Naive thymus-derived CD4-positive, alpha-beta T cell (primary cell): ENCODE results near the gene MRPL23. TPM values are rescaled to one million over a fixed set of nuclear protein-coding genes. Genes with fewer than 3 reads are reported as not detected.
A peak's percentile ranks its signal among the peaks of the same experiment; 100 is the strongest.

Experiments used
- ATAC-seq: fragments of 150-1000 bp; cut with Tn5 transposase; 2 replicates; pipeline ENCODE4 v1.10.0; 2021; ENCODE audit warnings: mild to moderate bottlenecking, moderate library complexity
- CTCF ChIA-PET: fragments of 350-600 bp; sonication (Branson Sonifier 250); formaldehyde crosslinking; loops from one replicate; lab custom pipeline; 2021; ENCODE audit warnings: antibody characterized with exemption; lab: Charles Lee
- POLR2A ChIA-PET: fragments of 350-600 bp; sonication (Branson Sonifier 250); formaldehyde crosslinking; loops from one replicate; lab custom pipeline; 2021; ENCODE audit warnings: antibody characterized with exemption, inconsistent platforms; lab: Charles Lee
- DNase-seq, 9 donors: peaks; one replicate each; pipeline versions ENCODE4 v3.0.0 to v3.0.0-alpha.2; 2020 to 2022; ENCODE audit warnings: mixed read lengths in 1 of 9
- H3K27ac ChIP-seq: one replicate; pipeline ENCODE4 v1.7.0; 2013; ENCODE audit warnings: mild to moderate bottlenecking, low read depth, low read length, moderate library complexity
- H3K27me3 ChIP-seq, 2 donors: one replicate each; pipeline ENCODE4 v1.7.0; 2013; ENCODE audit warnings: low read length in 2 of 2, mild to moderate bottlenecking in 2 of 2, moderate library complexity in 2 of 2; ENCODE audit not compliant: control insufficient read depth in 2 of 2, insufficient read depth in 2 of 2
- H3K36me3 ChIP-seq, 3 experiments: 1 replicate in 2 of 3; 2 replicates in 1 of 3; pipeline ENCODE4 v1.7.0; 2013; ENCODE audit warnings: low read length in 3 of 3, mild to moderate bottlenecking in 3 of 3, moderate library complexity in 1 of 3; ENCODE audit not compliant: insufficient read depth in 3 of 3, control insufficient read depth in 2 of 3
- H3K4me1 ChIP-seq, 2 donors: one replicate each; pipeline ENCODE4 v1.7.0; 2013; ENCODE audit warnings: low read length in 2 of 2, mild to moderate bottlenecking in 2 of 2, moderate library complexity in 1 of 2; ENCODE audit not compliant: control insufficient read depth in 2 of 2, insufficient read depth in 2 of 2
- H3K4me3 ChIP-seq: 2 replicates; pipeline ENCODE4 v1.7.0; 2013; ENCODE audit warnings: mild to moderate bottlenecking, low read length
- H3K9me3 ChIP-seq, 3 experiments: 1 replicate in 2 of 3; 2 replicates in 1 of 3; pipeline ENCODE4 v1.7.0; 2013; ENCODE audit warnings: low read length in 3 of 3; ENCODE audit not compliant: control insufficient read depth in 2 of 3
- H3K27ac Mint-ChIP-seq, 9 donors: one replicate each; pipeline ENCODE4 v1.8.0; 2020 to 2022; ENCODE audit warnings: mixed read lengths in 9 of 9, mild to moderate bottlenecking in 8 of 9, moderate library complexity in 5 of 9, inconsistent platforms in 2 of 9
- H3K27me3 Mint-ChIP-seq, 5 donors: one replicate each; pipeline ENCODE4 v1.8.0; 2021 to 2022; ENCODE audit warnings: mixed read lengths in 5 of 5, mild to moderate bottlenecking in 1 of 5
- H3K36me3 Mint-ChIP-seq, 5 donors: one replicate each; pipeline ENCODE4 v1.8.0; 2020 to 2022; ENCODE audit warnings: mixed read lengths in 5 of 5, mild to moderate bottlenecking in 3 of 5, inconsistent platforms in 1 of 5
- H3K4me1 Mint-ChIP-seq, 7 donors: one replicate each; pipeline ENCODE4 v1.8.0; 2020 to 2022; ENCODE audit warnings: mixed read lengths in 7 of 7, mild to moderate bottlenecking in 3 of 7, inconsistent platforms in 1 of 7
- H3K4me3 Mint-ChIP-seq, 10 donors: one replicate each; pipeline ENCODE4 v1.8.0; 2020 to 2022; ENCODE audit warnings: mild to moderate bottlenecking in 10 of 10, mixed read lengths in 10 of 10, moderate library complexity in 6 of 10, inconsistent platforms in 2 of 10
- H3K9me3 Mint-ChIP-seq, 11 donors: one replicate each; pipeline ENCODE4 v1.8.0; 2020 to 2022; ENCODE audit warnings: mixed read lengths in 11 of 11, mild to moderate bottlenecking in 4 of 11, inconsistent platforms in 1 of 11, moderate library complexity in 1 of 11
- intact Hi-C, 2 donors: fragments of 100-400 bp; cut with micrococcal nuclease; formaldehyde crosslinking; loops; one replicate each; pipeline ENCODE4 v1.15.1; 2023
- polyA plus RNA-seq, 2 donors: library from polyadenylated mRNA; unstranded; fragments of 300-500 nt; fragmentation: Illumina TruSeq; gene quantifications; one replicate each; pipeline ENCODE4 v1.2.3, GENCODE V29; 2021
- total RNA-seq, 6 experiments: library from RNA in 5 of 6; stranded (reverse) in 5 of 6; gene quantifications; 1 replicate in 5 of 6; 2 replicates in 1 of 6; pipeline ENCODE4 v1.2.3 and lab custom pipeline; 2021 to 2026

Gene MRPL23
- total and polyA plus RNA-seq, 7 experiments from 2014 or later: 11.3 to 54.8 (median 46.9) TPM

- H3K27ac ChIP-seq: no peak overlapping the region
- Mint-ChIP-seq H3K4me3 (no peak overlapping the region), H3K36me3 (peaks cover 0 to 6% (median 0%) of the 10 kb centered on the region in 5 donors), H3K27ac (peak overlapping the region in 2 of 9 donors; percentile 20 to 28), H3K9me3 (peaks cover 0 to 2% (median 0%) of the 10 kb centered on the region in 11 donors), H3K27me3 (peaks cover 0 to 9% (median 0%) of the 10 kb centered on the region in 5 donors), H3K4me1 (peaks cover 0 to 10% (median 5%) of the 10 kb centered on the region in 7 donors)
- intact Hi-C loops: no loop called here
- DNase-seq (no peak), ATAC-seq (no peak)
- H3K4me1 ChIP-seq: no peaks in the 10 kb centered on the region
- POLR2A ChIA-PET: no interaction called here
- H3K27me3 ChIP-seq: no peaks in the 10 kb centered on the region
- H3K36me3 ChIP-seq: no peaks in the 10 kb centered on the region
- H3K9me3 ChIP-seq: no peaks in the 10 kb centered on the region
- H3K4me3 ChIP-seq: no peak overlapping the region
- CTCF ChIA-PET: no interaction called here
Measured at GRCh38 chr11:1932105-1932480, 15.0 kb upstream of the MRPL23 start.

GRCh38 chr11:1932681-1933080, 14.5 kb upstream of the MRPL23 start:
- H3K9me3 ChIP-seq: no peaks in the 10 kb centered on the region
- ATAC-seq (no peak), DNase-seq (no peak)
- Mint-ChIP-seq H3K4me1 (peaks cover 0 to 10% (median 5%) of the 10 kb centered on the region in 7 donors), H3K27ac (no peak overlapping the region), H3K4me3 (peak overlapping the region in 1 of 10 donors; percentile 4), H3K36me3 (peaks cover 0 to 6% (median 0%) of the 10 kb centered on the region in 5 donors), H3K9me3 (peaks cover 0 to 2% (median 0%) of the 10 kb centered on the region in 11 donors), H3K27me3 (peaks cover 0 to 9% (median 0%) of the 10 kb centered on the region in 5 donors)
- no peak overlapping the region for H3K27ac ChIP-seq
- no peak overlapping the region for H3K4me3 ChIP-seq
- CTCF ChIA-PET: no interaction called here
- no peaks in the 10 kb centered on the region for H3K4me1 ChIP-seq
- intact Hi-C loops: no loop called here
- POLR2A ChIA-PET: no interaction called here
- H3K27me3 ChIP-seq: no peaks in the 10 kb centered on the region
- no peaks in the 10 kb centered on the region for H3K36me3 ChIP-seq

GRCh38 chr11:1933416-1934334, 13.5 kb upstream of the MRPL23 start:
- peak overlapping the region in 1 of 9 donors; percentile 83 for H3K27ac Mint-ChIP-seq
- POLR2A ChIA-PET: no interaction called here
- intact Hi-C loops: no loop called here
- H3K36me3 Mint-ChIP-seq: peaks cover 0 to 6% (median 0%) of the 10 kb centered on the region in 5 donors
- H3K4me1 Mint-ChIP-seq: peaks cover 0 to 10% (median 5%) of the 10 kb centered on the region in 7 donors
- no peak for ATAC-seq
- DNase-seq: no peak
- H3K4me1 ChIP-seq: no peaks in the 10 kb centered on the region
- no peak overlapping the region for H3K4me3 ChIP-seq
- CTCF ChIA-PET: interaction anchor here (0.6 kb wide), 2 partner anchors 51 to 102 kb away, joined by 3 read pairs; no protein-coding TSS in a partner anchor
- H3K27me3 ChIP-seq: no peaks in the 10 kb centered on the region
- H3K27ac ChIP-seq: no peak overlapping the region
- no peaks in the 10 kb centered on the region for H3K9me3 ChIP-seq
- no peak overlapping the region for H3K4me3 Mint-ChIP-seq
- H3K9me3 Mint-ChIP-seq: peaks cover 0 to 2% (median 0%) of the 10 kb centered on the region in 11 donors
- H3K27me3 Mint-ChIP-seq: peaks cover 0 to 9% (median 0%) of the 10 kb centered on the region in 5 donors
- H3K36me3 ChIP-seq: no peaks in the 10 kb centered on the region

- POLR2A ChIA-PET: no interaction called here
- H3K9me3 Mint-ChIP-seq: peaks cover 0 to 4% (median 0%) of the 10 kb centered on the region in 11 donors
- peak in 1 of 9 donors; percentile 18 for DNase-seq
- no peak overlapping the region for H3K4me3 Mint-ChIP-seq
- Histone ChIP-seq H3K27ac (no peak overlapping the region), H3K36me3 (no peaks in the 10 kb centered on the region), H3K9me3 (no peaks in the 10 kb centered on the region), H3K27me3 (no peaks in the 10 kb centered on the region), H3K4me1 (no peaks in the 10 kb centered on the region), H3K4me3 (no peak overlapping the region)
- H3K27me3 Mint-ChIP-seq: peaks cover 0 to 9% (median 0%) of the 10 kb centered on the region in 5 donors
- peaks cover 0 to 15% (median 11%) of the 10 kb centered on the region in 7 donors for H3K4me1 Mint-ChIP-seq
- intact Hi-C loops: loop anchor here in 1 of 2 donors (1.0 kb wide), 1 partner anchor 24 kb away; no protein-coding TSS in a partner anchor
- H3K27ac Mint-ChIP-seq: no peak overlapping the region
- peaks cover 0 to 6% (median 0%) of the 10 kb centered on the region in 5 donors for H3K36me3 Mint-ChIP-seq
- CTCF ChIA-PET: interaction anchor here (1.0 kb wide), 1 partner anchor 101 kb away, joined by 3 read pairs; no protein-coding TSS in a partner anchor
- ATAC-seq: no peak
Measured at GRCh38 chr11:1934335-1935155, 12.6 kb upstream of the MRPL23 start.

- Mint-ChIP-seq H3K27me3 (peaks cover 0 to 8% (median 3%) of the 10 kb centered on the region in 5 donors), H3K4me3 (no peak overlapping the region), H3K4me1 (peaks cover 0 to 21% (median 11%) of the 10 kb centered on the region in 7 donors), H3K27ac (no peak overlapping the region), H3K36me3 (peaks cover 0 to 6% (median 0%) of the 10 kb centered on the region in 5 donors), H3K9me3 (peaks cover 0 to 4% (median 0%) of the 10 kb centered on the region in 11 donors)
- H3K4me1 ChIP-seq: no peaks in the 10 kb centered on the region
- no peak overlapping the region for H3K27ac ChIP-seq
- CTCF ChIA-PET: interaction anchor here (1.0 kb wide), 1 partner anchor 102 kb away, joined by 3 read pairs; no protein-coding TSS in a partner anchor
- no peaks in the 10 kb centered on the region for H3K9me3 ChIP-seq
- intact Hi-C loops: loop anchor here in 1 of 2 donors (1.0 kb wide), 1 partner anchor 25 kb away; no protein-coding TSS in a partner anchor
- ATAC-seq (no peak), DNase-seq (peak in 1 of 9 donors; percentile 16)
- H3K4me3 ChIP-seq: no peak overlapping the region
- H3K36me3 ChIP-seq: no peaks in the 10 kb centered on the region
- POLR2A ChIA-PET: no interaction called here
- no peaks in the 10 kb centered on the region for H3K27me3 ChIP-seq
Measured at GRCh38 chr11:1935156-1936071, 11.7 kb upstream of the MRPL23 start.
